ENCODE measurements around the gene ATP6V1F. TPM values are rescaled to one million over a fixed set of nuclear protein-coding genes. Genes with fewer than 3 reads are reported as not detected.

Gene ATP6V1F
- total RNA-seq, 1 donor from 2014 or later = 162 TPM

- no peak for DNase-seq (ENCODE audit: extremely low spot score, unreplicated experiment)
- no peaks in the 10 kb centered on the region for H3K9me3 Mint-ChIP-seq (ENCODE audit: unreplicated experiment)
- H3K27ac Mint-ChIP-seq (ENCODE audit: unreplicated experiment) = no peak overlapping the region
- H3K27me3 Mint-ChIP-seq (ENCODE audit: unreplicated experiment) = no peaks in the 10 kb centered on the region
- no peak for TF ChIP-seq CTCF (IDR thresholded peaks at IDR 0.05)
- H3K4me3 Mint-ChIP-seq (ENCODE audit: unreplicated experiment) = no peak overlapping the region
- peaks cover 16% of the 10 kb centered on the region for H3K36me3 Mint-ChIP-seq (ENCODE audit: unreplicated experiment)
- H3K4me1 Mint-ChIP-seq (ENCODE audit: unreplicated experiment) = no peaks in the 10 kb centered on the region
These were observed 10.0 kb upstream of the ATP6V1F start for GRCh38 chr7:128852537-128853254.

- H3K36me3 Mint-ChIP-seq (ENCODE audit: unreplicated experiment) = peaks cover 12% of the 10 kb centered on the region
- H3K27ac Mint-ChIP-seq (ENCODE audit: unreplicated experiment) = no peak overlapping the region
- H3K4me1 Mint-ChIP-seq (ENCODE audit: unreplicated experiment) = peaks cover 5% of the 10 kb centered on the region
- no peak overlapping the region for H3K4me3 Mint-ChIP-seq (ENCODE audit: unreplicated experiment)
- H3K9me3 Mint-ChIP-seq (ENCODE audit: unreplicated experiment) = no peaks in the 10 kb centered on the region
- no peak for TF ChIP-seq CTCF (IDR thresholded peaks at IDR 0.05)
- DNase-seq (ENCODE audit: extremely low spot score, unreplicated experiment) = no peak
- H3K27me3 Mint-ChIP-seq (ENCODE audit: unreplicated experiment) = no peaks in the 10 kb centered on the region
These were observed 8.9 kb upstream of the ATP6V1F start for GRCh38 chr7:128853799-128854198.

- Mint-ChIP-seq H3K4me3 (ENCODE audit: unreplicated experiment) (no peak overlapping the region), H3K36me3 (ENCODE audit: unreplicated experiment) (peaks cover 12% of the 10 kb centered on the region), H3K27me3 (ENCODE audit: unreplicated experiment) (no peaks in the 10 kb centered on the region), H3K4me1 (ENCODE audit: unreplicated experiment) (peaks cover 11% of the 10 kb centered on the region), H3K27ac (ENCODE audit: unreplicated experiment) (no peak overlapping the region), H3K9me3 (ENCODE audit: unreplicated experiment) (no peaks in the 10 kb centered on the region)
- DNase-seq (ENCODE audit: extremely low spot score, unreplicated experiment) = no peak
- TF ChIP-seq CTCF (IDR thresholded peaks at IDR 0.05) = no peak
These were observed 8.3 kb upstream of the ATP6V1F start for GRCh38 chr7:128854396-128854795.

- H3K27me3 Mint-ChIP-seq (ENCODE audit: unreplicated experiment) = no peaks in the 10 kb centered on the region
- DNase-seq (ENCODE audit: extremely low spot score, unreplicated experiment) = no peak
- no peak overlapping the region for H3K27ac Mint-ChIP-seq (ENCODE audit: unreplicated experiment)
- H3K9me3 Mint-ChIP-seq (ENCODE audit: unreplicated experiment) = no peaks in the 10 kb centered on the region
- H3K36me3 Mint-ChIP-seq (ENCODE audit: unreplicated experiment) = peaks cover 12% of the 10 kb centered on the region
- no peak overlapping the region for H3K4me3 Mint-ChIP-seq (ENCODE audit: unreplicated experiment)
- H3K4me1 Mint-ChIP-seq (ENCODE audit: unreplicated experiment) = peaks cover 18% of the 10 kb centered on the region
- TF ChIP-seq CTCF (IDR thresholded peaks at IDR 0.05) = no peak
These were observed 7.1 kb upstream of the ATP6V1F start for GRCh38 chr7:128855559-128855958.

- no peaks in the 10 kb centered on the region for H3K27me3 Mint-ChIP-seq (ENCODE audit: unreplicated experiment)
- H3K4me1 Mint-ChIP-seq (ENCODE audit: unreplicated experiment) = peaks cover 20% of the 10 kb centered on the region
- DNase-seq (ENCODE audit: extremely low spot score, unreplicated experiment) = no peak
- no peak overlapping the region for H3K4me3 Mint-ChIP-seq (ENCODE audit: unreplicated experiment)
- no peaks in the 10 kb centered on the region for H3K9me3 Mint-ChIP-seq (ENCODE audit: unreplicated experiment)
- H3K27ac Mint-ChIP-seq (ENCODE audit: unreplicated experiment) = no peak overlapping the region
- peaks cover 12% of the 10 kb centered on the region for H3K36me3 Mint-ChIP-seq (ENCODE audit: unreplicated experiment)
- TF ChIP-seq CTCF (IDR thresholded peaks at IDR 0.05) = no peak
These were observed 6.5 kb upstream of the ATP6V1F start for GRCh38 chr7:128856001-128856718.
